Nephron (organoid): ENCODE results near the gene IFNA6.

Source experiments
- H3K27ac Mint-ChIP-seq, 3 experiments: 2 replicates each; pipeline ENCODE4 v1.8.0; 2020; ENCODE audit warnings: mixed read lengths in 3 of 3, mild to moderate bottlenecking in 2 of 3, moderate library complexity in 1 of 3
- H3K27me3 Mint-ChIP-seq: 2 replicates; pipeline ENCODE4 v1.8.0; 2021; ENCODE audit warnings: low read depth, mild to moderate bottlenecking, moderate library complexity, mixed read lengths
- H3K36me3 Mint-ChIP-seq: 2 replicates; pipeline ENCODE4 v1.8.0; 2020; ENCODE audit warnings: low read depth, mixed read lengths
- H3K4me1 Mint-ChIP-seq: 2 replicates; pipeline ENCODE4 v1.8.0; 2020; ENCODE audit warnings: mixed read lengths
- H3K4me3 Mint-ChIP-seq, 3 experiments: 2 replicates each; pipeline ENCODE4 v1.8.0; 2020; ENCODE audit warnings: mild to moderate bottlenecking in 3 of 3, mixed read lengths in 3 of 3, moderate library complexity in 2 of 3
- H3K9me3 Mint-ChIP-seq: 2 replicates; pipeline ENCODE4 v1.8.0; 2020; ENCODE audit warnings: mixed read lengths
- CTCF ChIP-seq, 3 experiments: fragments of 200-600 bp; sonication (generic); IDR thresholded peaks; one replicate each; pipeline ENCODE4 v1.5.0; 2021; ENCODE audit warnings: antibody characterized with exemption in 3 of 3; ENCODE audit not compliant: unreplicated experiment in 3 of 3

IFNA6 gene

GRCh38 chr9:21357479-21358460, 7.1 kb upstream of the IFNA6 start:
- H3K9me3 Mint-ChIP-seq: peaks cover 3% of the 10 kb centered on the region

GRCh38 chr9:21348430-21348970, 2.2 kb downstream of the IFNA6 start:
- Mint-ChIP-seq H3K4me1 (no peaks in the 10 kb centered on the region), H3K4me3 (no peak overlapping the region), H3K27ac (no peak overlapping the region), H3K27me3 (no peaks in the 10 kb centered on the region), H3K9me3 (no peaks in the 10 kb centered on the region), H3K36me3 (no peaks in the 10 kb centered on the region)
- no peak for TF ChIP-seq CTCF (IDR thresholded peaks at IDR 0.05; ENCODE audit: unreplicated experiment in 3 of 3)

More at GRCh38 chr9:21357479-21358460, 7.1 kb upstream of the IFNA6 start:
- TF ChIP-seq CTCF (IDR thresholded peaks at IDR 0.05; ENCODE audit: unreplicated experiment in 3 of 3): no peak
- no peaks in the 10 kb centered on the region for H3K27me3 Mint-ChIP-seq
- no peak overlapping the region for H3K27ac Mint-ChIP-seq
- H3K36me3 Mint-ChIP-seq: no peaks in the 10 kb centered on the region
- no peaks in the 10 kb centered on the region for H3K4me1 Mint-ChIP-seq
- no peak overlapping the region for H3K4me3 Mint-ChIP-seq

GRCh38 chr9:21340735-21341134, 10.0 kb downstream of the IFNA6 start:
- no peaks in the 10 kb centered on the region for H3K27me3 Mint-ChIP-seq
- H3K4me3 Mint-ChIP-seq: no peak overlapping the region
- TF ChIP-seq CTCF (IDR thresholded peaks at IDR 0.05; ENCODE audit: unreplicated experiment in 3 of 3): no peak
- H3K4me1 Mint-ChIP-seq: peaks cover 3% of the 10 kb centered on the region
- H3K9me3 Mint-ChIP-seq: no peaks in the 10 kb centered on the region
- no peaks in the 10 kb centered on the region for H3K36me3 Mint-ChIP-seq
- no peak overlapping the region for H3K27ac Mint-ChIP-seq

GRCh38 chr9:21336457-21336856, 14.2 kb downstream of the IFNA6 start:
- H3K27ac Mint-ChIP-seq: peak overlapping the region; percentile 97 to 99 (median 99)
- peak overlapping the region; percentile 91 to 98 (median 95) for H3K4me3 Mint-ChIP-seq
- H3K36me3 Mint-ChIP-seq: peaks cover 20% of the 10 kb centered on the region

More at GRCh38 chr9:21336457-21336856, 14.2 kb downstream of the IFNA6 start:
- Mint-ChIP-seq H3K4me1 (peaks cover 29% of the 10 kb centered on the region), H3K9me3 (no peaks in the 10 kb centered on the region), H3K27me3 (no peaks in the 10 kb centered on the region)
- TF ChIP-seq CTCF (IDR thresholded peaks at IDR 0.05; ENCODE audit: unreplicated experiment in 3 of 3): no peak
